ENCODE data around the gene FAM193B. TPM values are rescaled to one million over a fixed set of nuclear protein-coding genes. Genes with fewer than 3 reads are reported as not detected.

Gene FAM193B
- total RNA-seq, 1 donor from 2014 or later, result 21.5 TPM

DNA sequence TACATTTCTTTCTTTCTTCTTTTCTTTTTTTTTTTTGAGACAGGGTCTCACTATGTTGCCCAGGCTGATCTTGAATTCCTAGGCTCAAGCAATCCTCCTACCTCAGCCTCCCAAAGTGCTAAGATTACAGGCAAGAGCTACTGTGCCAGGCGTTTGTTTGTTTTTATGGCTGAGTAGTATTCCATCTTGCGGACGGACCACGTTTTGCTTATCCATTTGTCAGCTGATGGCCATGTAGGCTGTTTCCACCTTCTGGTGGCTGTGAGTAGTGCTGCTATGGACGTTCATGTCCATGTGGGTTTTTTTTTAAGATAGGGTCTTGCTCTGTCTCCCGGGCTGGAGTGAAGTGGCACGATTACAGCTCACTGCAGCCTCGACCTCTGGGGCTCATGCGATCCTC, 47.2 kb downstream of the FAM193B start:
- intact Hi-C loops (cut with micrococcal nuclease), result no loop called here

DNA sequence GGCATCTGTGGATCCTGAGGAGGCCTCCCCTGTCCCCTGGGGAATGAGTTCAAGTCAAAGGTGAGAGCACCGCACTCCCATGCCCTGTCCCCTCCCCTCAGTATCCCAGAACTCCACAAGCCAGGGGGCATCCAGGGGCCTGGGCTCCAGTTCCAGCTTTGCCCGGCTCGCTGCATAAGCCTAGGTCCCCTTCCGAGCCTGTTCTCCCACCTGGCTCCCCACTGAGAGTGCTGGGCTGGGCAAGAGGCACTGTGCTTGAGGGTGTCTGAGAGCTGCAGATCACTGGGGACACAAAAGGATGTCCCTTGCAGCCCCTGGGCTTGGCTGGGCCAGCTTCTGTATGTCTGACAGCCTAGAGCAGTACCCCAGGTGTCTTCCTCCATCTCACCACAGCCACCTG, 49.3 kb downstream of the FAM193B start:
- no peaks in the 10 kb centered on the region for H3K27me3 ChIP-seq (ENCODE audit: low read depth)
- intact Hi-C loops (cut with micrococcal nuclease), result no loop called here
- H3K4me3 ChIP-seq, result no peak overlapping the region
- no peaks in the 10 kb centered on the region for H3K36me3 ChIP-seq
- no peaks in the 10 kb centered on the region for H3K9me3 ChIP-seq (replicated peaks)
- H3K27ac ChIP-seq (replicated peaks), result no peak overlapping the region
- TF ChIP-seq CTCF (IDR thresholded peaks at IDR 0.05; ENCODE audit: borderline replicate concordance), result no peak
- peaks cover 25% of the 10 kb centered on the region for H3K4me1 ChIP-seq
- DNase-seq, result no peak

More for the DNA sequence above, 47.2 kb downstream of the FAM193B start:
- Histone ChIP-seq H3K36me3 (peaks cover 16% of the 10 kb centered on the region), H3K9me3 (replicated peaks) (no peaks in the 10 kb centered on the region), H3K27me3 (ENCODE audit: low read depth) (no peaks in the 10 kb centered on the region), H3K4me3 (no peak overlapping the region), H3K4me1 (peaks cover 11% of the 10 kb centered on the region), H3K27ac (replicated peaks) (no peak overlapping the region)
- no peak for DNase-seq
- TF ChIP-seq CTCF (IDR thresholded peaks at IDR 0.05; ENCODE audit: borderline replicate concordance), result no peak

GRCh38 chr5:177504086-177505056, 50.0 kb downstream of the FAM193B start:
- Histone ChIP-seq H3K27me3 (ENCODE audit: low read depth) (no peaks in the 10 kb centered on the region), H3K36me3 (no peaks in the 10 kb centered on the region), H3K4me1 (peaks cover 23% of the 10 kb centered on the region), H3K27ac (replicated peaks) (no peak overlapping the region), H3K4me3 (no peak overlapping the region), H3K9me3 (replicated peaks) (no peaks in the 10 kb centered on the region)
- no peak for DNase-seq
- no peak for TF ChIP-seq CTCF (IDR thresholded peaks at IDR 0.05; ENCODE audit: borderline replicate concordance)
- intact Hi-C loops (cut with micrococcal nuclease), result loop anchor here (5.0 kb wide), 1 partner anchor 112 kb away; no protein-coding TSS in a partner anchor

- no peak for TF ChIP-seq CTCF (IDR thresholded peaks at IDR 0.05; ENCODE audit: borderline replicate concordance)
- peaks cover 25% of the 10 kb centered on the region for H3K4me1 ChIP-seq
- DNase-seq, result no peak
- H3K4me3 ChIP-seq, result no peak overlapping the region
- intact Hi-C loops (cut with micrococcal nuclease), result loop anchor here (5.0 kb wide), 1 partner anchor 111 kb away; no protein-coding TSS in a partner anchor
- H3K27me3 ChIP-seq (ENCODE audit: low read depth), result no peaks in the 10 kb centered on the region
- no peaks in the 10 kb centered on the region for H3K9me3 ChIP-seq (replicated peaks)
- H3K36me3 ChIP-seq, result no peaks in the 10 kb centered on the region
- H3K27ac ChIP-seq (replicated peaks), result no peak overlapping the region
Observed at GRCh38 chr5:177503351-177504085, 50.8 kb downstream of the FAM193B start.

GRCh38 chr5:177502886-177503285, 51.5 kb downstream of the FAM193B start:
- DNase-seq, result no peak
- H3K4me1 ChIP-seq, result peaks cover 31% of the 10 kb centered on the region
- H3K36me3 ChIP-seq, result no peaks in the 10 kb centered on the region
- H3K9me3 ChIP-seq (replicated peaks), result no peaks in the 10 kb centered on the region
- TF ChIP-seq CTCF (IDR thresholded peaks at IDR 0.05; ENCODE audit: borderline replicate concordance), result no peak
- H3K27ac ChIP-seq (replicated peaks), result no peak overlapping the region
- intact Hi-C loops (cut with micrococcal nuclease), result loop anchor here (5.0 kb wide), 1 partner anchor 111 kb away; no protein-coding TSS in a partner anchor
- H3K4me3 ChIP-seq, result no peak overlapping the region
- no peaks in the 10 kb centered on the region for H3K27me3 ChIP-seq (ENCODE audit: low read depth)

All from left ventricle myocardium inferior (tissue), 1 donor.